OCI-LY1 (cell line): ENCODE data around the gene SNCG.

Source experiments
- H2AFZ ChIP-seq: fragments of 200-600 bp; sonication (generic), shearing (Covaris generic); 2 replicates; pipeline ENCODE4 v1.6.0; 2014; ENCODE audit warnings: antibody characterized with exemption, mild to moderate bottlenecking, low read length
- H3F3A ChIP-seq: fragments of 200-600 bp; sonication (generic), shearing (Covaris generic); 2 replicates; pipeline ENCODE4 v1.6.0; 2014; ENCODE audit warnings: mild to moderate bottlenecking, antibody characterized with exemption, low read length, moderate library complexity; ENCODE audit not compliant: insufficient read depth
- H3K27ac ChIP-seq: fragments of 200-600 bp; sonication (generic); 2 replicates; pipeline ENCODE4 v1.5.1; 2014; ENCODE audit warnings: low read length, mixed run types, mild to moderate bottlenecking, low read depth; ENCODE audit not compliant: poor library complexity, severe bottlenecking
- H3K27me3 ChIP-seq: fragments of 200-600 bp; sonication (generic); 2 replicates; pipeline ENCODE4 v1.6.0; 2014; ENCODE audit warnings: antibody characterized with exemption, mild to moderate bottlenecking, low read length, moderate library complexity; ENCODE audit not compliant: insufficient read depth
- H3K36me3 ChIP-seq: fragments of 200-600 bp; sonication (generic); 2 replicates; pipeline ENCODE4 v1.6.1; 2014; ENCODE audit warnings: mild to moderate bottlenecking, antibody characterized with exemption, low read length, moderate library complexity, mixed read lengths; ENCODE audit not compliant: insufficient read depth
- H3K4me1 ChIP-seq: fragments of 200-600 bp; sonication (generic); 2 replicates; pipeline ENCODE4 v1.5.1; 2014; ENCODE audit warnings: mild to moderate bottlenecking, low read length, moderate library complexity; ENCODE audit not compliant: insufficient read depth, severe bottlenecking
- H3K4me2 ChIP-seq: fragments of 200-600 bp; sonication (generic), shearing (Covaris generic); 2 replicates; pipeline ENCODE4 v1.6.1; 2014; ENCODE audit warnings: low read length
- H3K4me3 ChIP-seq: fragments of 200-600 bp; sonication (generic); 2 replicates; pipeline ENCODE4 v1.5.1; 2014; ENCODE audit warnings: low read length, low read depth, mild to moderate bottlenecking, mixed read lengths; ENCODE audit not compliant: poor library complexity, severe bottlenecking
- H3K79me2 ChIP-seq: fragments of 200-600 bp; shearing (Covaris generic); 2 replicates; pipeline ENCODE4 v1.6.1; 2016; ENCODE audit warnings: mixed run types, low read length, mixed read lengths; ENCODE audit not compliant: insufficient read depth
- H3K9ac ChIP-seq: fragments of 200-600 bp; sonication (generic), shearing (Covaris generic); 2 replicates; pipeline ENCODE4 v1.6.1; 2014; ENCODE audit warnings: mild to moderate bottlenecking, low read length, mixed read lengths
- H3K9me2 ChIP-seq: fragments of 200-600 bp; sonication (generic), shearing (Covaris generic); 2 replicates; pipeline ENCODE4 v1.6.1; 2014; ENCODE audit warnings: low read depth, mild to moderate bottlenecking, low read length, mixed read lengths
- H3K9me3 ChIP-seq: fragments of 200-600 bp; shearing (Covaris generic); 2 replicates; pipeline ENCODE4 v1.6.1; 2014; ENCODE audit warnings: low read length, mixed read lengths
- H4K20me1 ChIP-seq: fragments of 200-600 bp; sonication (generic), shearing (Covaris generic); 2 replicates; pipeline ENCODE4 v1.6.0; 2016; ENCODE audit warnings: mild to moderate bottlenecking, low read length; ENCODE audit not compliant: insufficient read depth
- CTCF ChIP-seq: fragments of 200-600 bp; sonication (generic), shearing (Covaris generic); IDR thresholded peaks from 2 replicates; pipeline ENCODE4 v1.5.1; 2017; ENCODE audit warnings: mild to moderate bottlenecking, antibody characterized with exemption, low read length, moderate library complexity, mixed read lengths
- EZH2 ChIP-seq: fragments of 200-600 bp; sonication (generic), shearing (Covaris generic); IDR thresholded peaks from 2 replicates; pipeline ENCODE4 v1.8.0; 2017; ENCODE audit warnings: borderline replicate concordance, mixed run types, mild to moderate bottlenecking, antibody characterized with exemption, low read length, moderate library complexity, mixed read lengths

Gene SNCG

DNA sequence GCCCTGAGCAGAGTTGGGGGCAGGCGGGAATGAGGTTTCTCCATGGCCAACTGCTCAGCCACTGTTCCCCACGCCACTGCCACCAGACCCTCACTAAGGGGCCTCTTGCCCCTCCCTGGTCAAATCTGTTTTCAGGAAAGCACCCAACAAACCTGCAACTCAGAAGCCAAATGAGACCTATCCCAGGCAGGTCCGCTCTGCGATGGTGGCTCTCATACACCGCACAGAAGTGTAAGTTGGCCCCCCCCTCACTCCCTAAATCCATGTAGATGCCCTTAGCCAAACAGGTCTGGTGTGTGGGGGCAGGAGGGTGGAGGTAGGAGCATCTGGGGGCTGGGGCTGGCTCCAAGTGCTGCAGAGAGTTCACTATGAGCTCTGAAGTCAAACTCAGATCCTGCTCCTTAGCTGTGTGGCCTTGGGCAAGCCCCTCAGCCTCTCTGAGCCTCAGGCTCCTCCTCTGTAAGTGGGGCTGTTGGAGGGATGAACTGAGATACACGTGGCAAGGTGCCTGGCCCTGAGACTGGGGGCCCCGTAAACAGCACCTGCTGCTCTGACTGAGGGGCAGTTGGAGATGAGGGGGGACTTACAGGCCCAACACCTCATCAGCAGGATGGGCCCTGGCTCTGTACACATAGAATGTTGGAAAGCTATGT, 2.1 kb upstream of the SNCG start:
- Histone ChIP-seq H3K9me3 (no peaks in the 10 kb centered on the region), H3K9ac (no peak overlapping the region), H3K36me3 (no peaks in the 10 kb centered on the region; the same call in 1 of the 2 replicates), H3K27me3 (no peaks in the 10 kb centered on the region; the same call in 1 of the 2 replicates), H3K79me2 (no peaks in the 10 kb centered on the region), H3K4me2 (no peak overlapping the region), H3K27ac (no peak overlapping the region), H3K4me3 (no peak overlapping the region), H2AFZ (no peak overlapping the region), H3K9me2 (no peaks in the 10 kb centered on the region), H3F3A (no peaks in the 10 kb centered on the region), H3K4me1 (peaks cover 6% of the 10 kb centered on the region), H4K20me1 (no peaks in the 10 kb centered on the region)
- no peak for TF ChIP-seq CTCF
- TF ChIP-seq EZH2: no peak

- no peak overlapping the region for H3K4me3 ChIP-seq
- no peak overlapping the region for H2AFZ ChIP-seq
- H3K9me2 ChIP-seq: no peaks in the 10 kb centered on the region
- H4K20me1 ChIP-seq: no peaks in the 10 kb centered on the region
- no peaks in the 10 kb centered on the region; the same call in 1 of the 2 replicates for H3K27me3 ChIP-seq
- H3K36me3 ChIP-seq: no peaks in the 10 kb centered on the region; the same call in 1 of the 2 replicates
- peaks cover 6% of the 10 kb centered on the region for H3K4me1 ChIP-seq
- no peaks in the 10 kb centered on the region for H3K79me2 ChIP-seq
- no peaks in the 10 kb centered on the region for H3F3A ChIP-seq
- no peak overlapping the region for H3K27ac ChIP-seq
- H3K4me2 ChIP-seq: no peak overlapping the region
- TF ChIP-seq EZH2 (no peak), CTCF (no peak)
- no peak overlapping the region for H3K9ac ChIP-seq
- no peaks in the 10 kb centered on the region for H3K9me3 ChIP-seq
Observed at GRCh38 chr10:86956848-86957448, 1.5 kb upstream of the SNCG start.

DNA sequence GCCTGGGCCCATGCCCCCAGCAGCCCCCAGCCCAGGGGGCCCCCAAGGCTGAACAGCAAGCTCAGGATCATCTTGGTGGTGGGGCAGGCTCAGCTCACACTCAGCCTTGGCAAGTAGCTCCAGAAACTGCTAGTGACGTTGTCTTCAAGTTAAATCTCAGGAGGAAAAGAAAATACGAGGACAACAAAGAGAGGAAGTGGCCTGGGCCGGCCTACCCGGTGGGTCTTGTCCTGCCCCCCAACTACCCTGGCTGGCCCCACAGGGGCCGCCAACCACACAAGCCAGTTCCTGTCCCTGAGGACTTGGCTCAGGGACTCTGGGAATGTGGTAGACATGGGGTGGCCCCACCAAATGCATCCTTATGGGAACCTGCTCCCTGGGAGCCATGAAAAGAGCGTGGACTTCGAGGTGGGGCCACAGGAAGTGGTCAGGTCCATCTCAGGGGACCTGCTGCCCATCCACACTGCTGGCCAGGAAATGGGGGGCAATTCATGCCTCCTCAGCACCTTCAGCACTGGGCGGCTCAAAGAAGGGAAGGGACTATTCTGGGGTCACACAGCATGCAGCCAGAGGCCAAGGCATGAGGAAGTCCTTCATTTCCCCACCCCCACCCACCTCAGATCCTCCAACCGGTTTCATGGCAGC, 806 bp upstream of the SNCG start, which contains the start of gene MMRN2:
MMRN2 (minus strand) TSS at position 145 of the 645 bp plus-strand sequence; CDS start at position 71, 74 bp downstream.
- no peaks in the 10 kb centered on the region for H4K20me1 ChIP-seq
- no peak within 1 kb of the TSS for H3K9ac ChIP-seq
- H2AFZ ChIP-seq: no peak within 1 kb of the TSS
- no peak within 1 kb of the TSS for H3K4me2 ChIP-seq
- H3K9me3 ChIP-seq: no peaks in the 10 kb centered on the region
- no peaks in the 10 kb centered on the region for H3F3A ChIP-seq
- no peaks in the 10 kb centered on the region for H3K79me2 ChIP-seq
- H3K36me3 ChIP-seq: no peaks in the 10 kb centered on the region
- H3K27me3 ChIP-seq: no peaks in the 10 kb centered on the region
- H3K4me1 ChIP-seq: peaks cover 6% of the 10 kb centered on the region
- H3K9me2 ChIP-seq: no peaks in the 10 kb centered on the region
- H3K4me3 ChIP-seq: no peak within 1 kb of the TSS
- H3K27ac ChIP-seq: no peak within 1 kb of the TSS
- TF ChIP-seq EZH2 (no peak), CTCF (no peak)
